Activated CD4-positive, alpha-beta memory T cell treated with anti-CD3 and anti-CD28 coated beads for 36 hours (primary cell): ENCODE data around the gene ARIH2. TPM values are rescaled to one million over a fixed set of nuclear protein-coding genes. Genes with fewer than 3 reads are reported as not detected.

Source experiments
- CTCF ChIA-PET: fragments of 350-600 bp; sonication (Branson Sonifier 250); formaldehyde crosslinking; loops from one replicate; lab custom pipeline; 2021; ENCODE audit warnings: antibody characterized with exemption, inconsistent platforms; lab: Charles Lee
- POLR2A ChIA-PET: fragments of 350-600 bp; sonication (Branson Sonifier 250); formaldehyde crosslinking; loops from one replicate; lab custom pipeline; 2021; ENCODE audit warnings: antibody characterized with exemption; lab: Charles Lee
- DNase-seq: peaks from one replicate; pipeline ENCODE4 v3.0.0-alpha.2; 2020
- H3K27ac Mint-ChIP-seq: one replicate; pipeline ENCODE4 v1.8.0; 2021; ENCODE audit warnings: mixed read lengths
- H3K27me3 Mint-ChIP-seq: one replicate; pipeline ENCODE4 v1.8.0; 2021; ENCODE audit warnings: mixed read lengths
- H3K36me3 Mint-ChIP-seq: one replicate; pipeline ENCODE4 v1.8.0; 2021; ENCODE audit warnings: mixed read lengths
- H3K4me1 Mint-ChIP-seq: one replicate; pipeline ENCODE4 v1.8.0; 2021; ENCODE audit warnings: low read depth, mixed read lengths
- H3K4me3 Mint-ChIP-seq: one replicate; pipeline ENCODE4 v1.8.0; 2021; ENCODE audit warnings: mild to moderate bottlenecking, mixed read lengths
- H3K9me3 Mint-ChIP-seq: one replicate; pipeline ENCODE4 v1.8.0; 2021; ENCODE audit warnings: mixed read lengths
- intact Hi-C: fragments of 100-400 bp; cut with micrococcal nuclease; formaldehyde crosslinking; loops from one replicate; pipeline ENCODE4 v1.15.1; 2023
- total RNA-seq, 2 experiments: library from RNA; stranded (reverse); gene quantifications; one replicate each; pipeline ENCODE4 v1.2.3, GENCODE V29; 2021

Gene ARIH2
- total RNA-seq, 2 experiments from 2014 or later = 109 to 130 TPM

GRCh38 chr3:48930590-48930989 is 11.9 kb downstream of the ARIH2 start:
- no peak overlapping the region for H3K4me3 Mint-ChIP-seq
- CTCF ChIA-PET = interaction anchor here (0.7 to 1.8 kb wide), 5 partner anchors 11 to 193 kb away, joined by 3 to 6 read pairs (median 3); partner anchors contain the start of gene ARIH2
- DNase-seq = no peak
- POLR2A ChIA-PET = interaction anchor here (5.9 kb wide), 1 partner anchor 12 kb away, joined by 56 read pairs; the partner anchor contains the start of gene ARIH2
- no peaks in the 10 kb centered on the region for H3K27me3 Mint-ChIP-seq
- H3K4me1 Mint-ChIP-seq = peaks cover 82% of the 10 kb centered on the region
- no peaks in the 10 kb centered on the region for H3K9me3 Mint-ChIP-seq
- intact Hi-C loops = no loop called here
- H3K36me3 Mint-ChIP-seq = peaks cover 65% of the 10 kb centered on the region
- peak overlapping the region; percentile 20 for H3K27ac Mint-ChIP-seq

GRCh38 chr3:48931944-48932580 is 13.4 kb downstream of the ARIH2 start:
- POLR2A ChIA-PET = interaction anchor here (5.9 kb wide), 1 partner anchor 13 kb away, joined by 56 read pairs; the partner anchor contains the start of gene ARIH2
- peaks cover 75% of the 10 kb centered on the region for H3K4me1 Mint-ChIP-seq
- H3K27ac Mint-ChIP-seq = peak overlapping the region; percentile 55
- H3K9me3 Mint-ChIP-seq = no peaks in the 10 kb centered on the region
- intact Hi-C loops = no loop called here
- no peak for DNase-seq
- no peaks in the 10 kb centered on the region for H3K27me3 Mint-ChIP-seq
- no peak overlapping the region for H3K4me3 Mint-ChIP-seq
- peaks cover 59% of the 10 kb centered on the region for H3K36me3 Mint-ChIP-seq
- CTCF ChIA-PET = interaction anchor here (1.2 to 1.8 kb wide), 4 partner anchors 14 to 75 kb away, joined by 3 to 5 read pairs (median 4); partner anchors contain the start of genes SLC25A20 and WDR6

GRCh38 chr3:48934333-48934991 is 15.8 kb downstream of the ARIH2 start:
- Mint-ChIP-seq H3K4me3 (no peak overlapping the region), H3K27me3 (no peaks in the 10 kb centered on the region), H3K9me3 (no peaks in the 10 kb centered on the region), H3K4me1 (peaks cover 64% of the 10 kb centered on the region), H3K27ac (no peak overlapping the region), H3K36me3 (peaks cover 50% of the 10 kb centered on the region)
- no peak for DNase-seq
- POLR2A ChIA-PET = interaction anchor here (0.6 kb wide), 1 partner anchor 12 kb away, joined by 3 read pairs; no protein-coding TSS in a partner anchor
- intact Hi-C loops = no loop called here
- CTCF ChIA-PET = interaction anchor here (1.3 kb wide), 1 partner anchor 16 kb away, joined by 5 read pairs; no protein-coding TSS in a partner anchor

GRCh38 chr3:48935530-48935929 is 16.9 kb downstream of the ARIH2 start:
- intact Hi-C loops = no loop called here
- DNase-seq = no peak
- peaks cover 44% of the 10 kb centered on the region for H3K36me3 Mint-ChIP-seq
- H3K4me3 Mint-ChIP-seq = no peak overlapping the region
- POLR2A ChIA-PET = no interaction called here
- H3K27ac Mint-ChIP-seq = no peak overlapping the region
- H3K4me1 Mint-ChIP-seq = peaks cover 55% of the 10 kb centered on the region
- H3K9me3 Mint-ChIP-seq = no peaks in the 10 kb centered on the region
- CTCF ChIA-PET = interaction anchor here (0.6 kb wide), 1 partner anchor 196 kb away, joined by 3 read pairs; no protein-coding TSS in a partner anchor
- H3K27me3 Mint-ChIP-seq = no peaks in the 10 kb centered on the region

GRCh38 chr3:48938156-48938555 is 19.5 kb downstream of the ARIH2 start:
- H3K36me3 Mint-ChIP-seq = peaks cover 38% of the 10 kb centered on the region
- ChIA-PET CTCF (interaction anchor here (0.9 to 1.0 kb wide), 2 partner anchors 50 to 69 kb away, joined by 3 to 6 read pairs; partner anchors contain the start of gene WDR6), POLR2A (no interaction called here)
- H3K27me3 Mint-ChIP-seq = no peaks in the 10 kb centered on the region
- DNase-seq = no peak
- no peak overlapping the region for H3K4me3 Mint-ChIP-seq
- no peaks in the 10 kb centered on the region for H3K9me3 Mint-ChIP-seq
- H3K27ac Mint-ChIP-seq = peak overlapping the region; percentile 33
- intact Hi-C loops = no loop called here
- H3K4me1 Mint-ChIP-seq = peaks cover 40% of the 10 kb centered on the region

GRCh38 chr3:48938689-48939088 is 20.0 kb downstream of the ARIH2 start:
- Mint-ChIP-seq H3K36me3 (peaks cover 38% of the 10 kb centered on the region), H3K27ac (peak overlapping the region; percentile 33), H3K9me3 (no peaks in the 10 kb centered on the region), H3K4me3 (no peak overlapping the region), H3K27me3 (no peaks in the 10 kb centered on the region), H3K4me1 (peaks cover 41% of the 10 kb centered on the region)
- DNase-seq = no peak
- ChIA-PET POLR2A (no interaction called here), CTCF (interaction anchor here (0.9 to 1.0 kb wide), 2 partner anchors 49 to 69 kb away, joined by 3 to 6 read pairs; partner anchors contain the start of gene WDR6)
- intact Hi-C loops = no loop called here

- intact Hi-C loops = loop anchor here (10.0 kb wide), 1 partner anchor 201 kb away; no protein-coding TSS in a partner anchor
- H3K4me3 Mint-ChIP-seq = no peak overlapping the region
- H3K27ac Mint-ChIP-seq = peak overlapping the region; percentile 72
- no peaks in the 10 kb centered on the region for H3K9me3 Mint-ChIP-seq
- peaks cover 16% of the 10 kb centered on the region for H3K36me3 Mint-ChIP-seq
- peaks cover 34% of the 10 kb centered on the region for H3K4me1 Mint-ChIP-seq
- POLR2A ChIA-PET = no interaction called here
- CTCF ChIA-PET = interaction anchor here (1.0 kb wide), 1 partner anchor 13 kb away, joined by 5 read pairs; no protein-coding TSS in a partner anchor
- H3K27me3 Mint-ChIP-seq = no peaks in the 10 kb centered on the region
- no peak for DNase-seq
Observed at GRCh38 chr3:48945432-48945831, 26.8 kb downstream of the ARIH2 start.

- Mint-ChIP-seq H3K4me1 (peaks cover 35% of the 10 kb centered on the region), H3K4me3 (no peak overlapping the region), H3K36me3 (peaks cover 16% of the 10 kb centered on the region), H3K27ac (peak overlapping the region; percentile 72), H3K27me3 (no peaks in the 10 kb centered on the region), H3K9me3 (no peaks in the 10 kb centered on the region)
- ChIA-PET CTCF (interaction anchor here (1.0 kb wide), 1 partner anchor 14 kb away, joined by 5 read pairs; no protein-coding TSS in a partner anchor), POLR2A (no interaction called here)
- intact Hi-C loops = loop anchor here (10.0 kb wide), 1 partner anchor 201 kb away; no protein-coding TSS in a partner anchor
- DNase-seq = no peak
Observed at GRCh38 chr3:48945891-48946549, 27.4 kb downstream of the ARIH2 start.

GRCh38 chr3:48949376-48949717 is 30.7 kb downstream of the ARIH2 start:
- ChIA-PET POLR2A (no interaction called here), CTCF (no interaction called here)
- H3K9me3 Mint-ChIP-seq = no peaks in the 10 kb centered on the region
- H3K27me3 Mint-ChIP-seq = no peaks in the 10 kb centered on the region
- H3K27ac Mint-ChIP-seq = no peak overlapping the region
- H3K4me3 Mint-ChIP-seq = no peak overlapping the region
- peaks cover 12% of the 10 kb centered on the region for H3K36me3 Mint-ChIP-seq
- peaks cover 36% of the 10 kb centered on the region for H3K4me1 Mint-ChIP-seq
- DNase-seq = no peak
- intact Hi-C loops = loop anchor here (10.0 kb wide), 1 partner anchor 205 kb away; no protein-coding TSS in a partner anchor

- DNase-seq = no peak
- Mint-ChIP-seq H3K9me3 (no peaks in the 10 kb centered on the region), H3K27me3 (no peaks in the 10 kb centered on the region), H3K4me3 (no peak overlapping the region), H3K4me1 (peaks cover 29% of the 10 kb centered on the region), H3K36me3 (peaks cover 10% of the 10 kb centered on the region), H3K27ac (no peak overlapping the region)
- ChIA-PET POLR2A (no interaction called here), CTCF (interaction anchor here (2.0 kb wide), 1 partner anchor 16 kb away, joined by 5 read pairs; no protein-coding TSS in a partner anchor)
- intact Hi-C loops = no loop called here
Observed at GRCh38 chr3:48950051-48950450, 31.4 kb downstream of the ARIH2 start.

- no peak overlapping the region for H3K27ac Mint-ChIP-seq
- H3K4me1 Mint-ChIP-seq = peaks cover 18% of the 10 kb centered on the region
- H3K36me3 Mint-ChIP-seq = peaks cover 15% of the 10 kb centered on the region
- intact Hi-C loops = no loop called here
- ChIA-PET CTCF (interaction anchor here (0.6 to 2.4 kb wide), 9 partner anchors 9 to 212 kb away, joined by 3 to 14 read pairs (median 4); partner anchors contain the start of genes ARIH2 and SLC25A20), POLR2A (interaction anchor here (0.6 to 1.2 kb wide), 2 partner anchors 142 to 396 kb away, joined by 3 read pairs; partner anchors contain the start of gene QRICH1)
- no peaks in the 10 kb centered on the region for H3K9me3 Mint-ChIP-seq
- H3K4me3 Mint-ChIP-seq = no peak overlapping the region
- no peaks in the 10 kb centered on the region for H3K27me3 Mint-ChIP-seq
- DNase-seq = no peak
Observed at GRCh38 chr3:48951764-48952163, 33.1 kb downstream of the ARIH2 start.
